Testis (tissue), 3 donors: ENCODE results near the gene PAK1. TPM values are rescaled to one million over a fixed set of nuclear protein-coding genes. Genes with fewer than 3 reads are reported as not detected.

Source experiments
- DNase-seq: peaks from one replicate; pipeline ENCODE4 v3.0.0-alpha.2; 2019
- H3K27ac ChIP-seq, 2 donors: fragments of 200-600 bp; sonication (generic); one replicate each; pipeline ENCODE4 v1.5.1; 2019
- H3K27me3 ChIP-seq: fragments of 200-600 bp; sonication (generic); one replicate; pipeline ENCODE4 v1.5.1; 2019
- H3K36me3 ChIP-seq: fragments of 200-600 bp; sonication (generic); one replicate; pipeline ENCODE4 v1.5.1; 2017; ENCODE audit warnings: low read depth; ENCODE audit errors: missing control alignments
- H3K4me1 ChIP-seq: fragments of 200-600 bp; sonication (generic); one replicate; pipeline ENCODE4 v1.5.1; 2019
- H3K4me3 ChIP-seq, 2 donors: fragments of 200-600 bp; sonication (generic); one replicate each; pipeline ENCODE4 v1.5.1; 2017 to 2019
- H3K9me3 ChIP-seq: fragments of 200-600 bp; sonication (generic); one replicate; pipeline ENCODE4 v1.5.1; 2017
- CTCF ChIP-seq, 3 experiments: fragments of 450-650 bp in 2 of 3; fragments of 200-600 bp in 1 of 3; sonication (generic) in 1 of 3; IDR thresholded peaks; one replicate each; pipeline ENCODE4 v1.5.1; 2016 to 2019; ENCODE audit warnings: antibody characterized with exemption in 3 of 3, mild to moderate bottlenecking in 2 of 3, moderate library complexity in 1 of 3
- POLR2A ChIP-seq: fragments of 450-650 bp; IDR thresholded peaks from one replicate; pipeline ENCODE4 v1.6.1; 2017; ENCODE audit warnings: antibody characterized with exemption, mild to moderate bottlenecking, moderate library complexity
- WGBS, 2 donors: methylation state at CpG; one replicate each; pipeline ENCODE4 v1.1.5; 2018; 5-methylcytosine and 5-hydroxymethylcytosine counted together
- intact Hi-C: fragments of 100-400 bp; cut with DNase I; formaldehyde crosslinking; loops from one replicate; pipeline ENCODE4 v1.15.1; 2023; ENCODE audit warnings: low total_unique reads
- polyA plus RNA-seq: library from polyadenylated mRNA; stranded (reverse); fragments of 350-450 nt; fragmentation: Illumina TruSeq; extraction: RNeasy Lipid Tissue Mini Kit (QIAGEN cat#74804); gene quantifications from one replicate; pipeline ENCODE4 v1.2.3, GENCODE V29; 2014; ENCODE audit warnings: low read depth, low replicate concordance; ENCODE audit not compliant: insufficient read depth
- total RNA-seq, 2 donors: library from RNA; depleted of rRNA; stranded (reverse); fragments of >200 nt; gene quantifications; one replicate each; pipeline ENCODE4 v1.2.3, GENCODE V29; 2016

PAK1 gene
- total and polyA plus RNA-seq, 3 donors from 2014 or later, result 60.1 to 80.9 (median 63.2) TPM

DNA sequence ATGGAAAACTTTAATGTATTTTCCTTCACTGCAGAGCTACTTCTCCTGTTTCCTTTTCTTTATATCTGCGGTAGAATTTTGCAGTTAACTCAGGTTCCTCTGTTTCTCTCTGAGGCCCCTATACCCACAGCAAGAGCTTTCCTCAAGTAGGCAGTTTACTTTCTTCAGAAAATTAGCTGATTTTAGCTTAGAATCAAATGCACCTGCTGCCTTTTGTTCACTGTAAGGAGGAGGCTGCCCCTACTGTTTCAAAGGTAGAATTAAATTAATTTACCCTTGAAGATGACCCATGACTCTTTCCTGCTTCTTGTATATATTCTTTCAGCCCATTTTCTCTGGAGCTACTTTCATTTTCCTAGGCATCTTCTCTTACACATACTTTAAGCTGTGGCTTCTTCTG is 103.7 kb downstream of the PAK1 start:
- no peak for TF ChIP-seq CTCF (IDR thresholded peaks at IDR 0.05)
- TF ChIP-seq POLR2A, result no peak
- 87 to 97% methylated on average over 1 of the region's 1 CpG for WGBS, 2 donors
- H3K4me3 ChIP-seq, result no peak overlapping the region
- no peak for DNase-seq
- no peaks in the 10 kb centered on the region for H3K36me3 ChIP-seq
- H3K9me3 ChIP-seq, result no peaks in the 10 kb centered on the region
- H3K27me3 ChIP-seq, result no peaks in the 10 kb centered on the region
- H3K4me1 ChIP-seq, result no peaks in the 10 kb centered on the region
- intact Hi-C loops, result no loop called here
- no peak overlapping the region for H3K27ac ChIP-seq

DNA sequence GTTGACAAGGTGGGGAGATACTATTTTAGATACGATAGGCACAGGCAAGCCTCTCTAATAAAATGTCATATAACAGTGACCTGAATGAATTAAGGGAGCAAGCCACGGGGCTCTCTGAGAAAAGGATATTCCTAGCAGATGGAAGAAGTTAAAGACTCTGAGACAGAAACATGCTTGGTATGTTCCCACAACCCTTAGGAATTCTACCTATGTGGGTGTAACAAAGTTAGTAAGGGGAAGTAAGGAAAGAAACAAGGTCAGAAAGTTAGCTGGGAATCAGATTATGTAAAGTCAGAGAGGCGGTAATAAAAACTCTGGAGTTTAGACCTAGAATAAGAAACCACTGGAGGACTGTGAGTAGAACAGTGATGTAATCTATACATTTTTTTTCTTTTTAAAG is 112.7 kb downstream of the PAK1 start:
- TF ChIP-seq POLR2A, result no peak
- no peak for TF ChIP-seq CTCF (IDR thresholded peaks at IDR 0.05)
- no peaks in the 10 kb centered on the region for H3K27me3 ChIP-seq
- no peaks in the 10 kb centered on the region for H3K36me3 ChIP-seq
- no peak for DNase-seq
- no peak overlapping the region for H3K27ac ChIP-seq
- intact Hi-C loops, result no loop called here
- WGBS, 2 donors, result 85 to 89% methylated on average over 3 of the region's 3 CpGs
- H3K4me3 ChIP-seq, result no peak overlapping the region
- no peaks in the 10 kb centered on the region for H3K9me3 ChIP-seq
- no peaks in the 10 kb centered on the region for H3K4me1 ChIP-seq

DNA sequence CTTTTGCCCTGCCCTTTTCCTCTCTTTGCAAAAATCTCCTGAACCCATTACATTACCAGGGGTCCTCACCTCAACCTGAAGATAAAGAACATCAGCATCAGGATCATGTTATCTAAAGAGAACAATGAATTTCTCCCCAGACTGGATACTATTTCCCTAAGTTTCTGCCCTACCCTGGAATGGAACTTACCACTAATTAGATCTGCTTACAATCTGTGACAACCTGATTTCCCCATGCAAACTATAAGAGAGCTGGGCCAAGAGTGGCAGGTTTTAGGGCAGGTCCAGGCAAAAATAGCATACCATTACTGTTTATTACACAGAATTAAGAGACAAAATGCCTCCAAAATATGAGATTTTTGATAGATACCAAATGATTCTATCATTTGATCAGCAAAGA is 114.4 kb downstream of the PAK1 start:
- no peak for DNase-seq

GRCh38 chr11:77353131-77353530 is 120.8 kb downstream of the PAK1 start:
- no peaks in the 10 kb centered on the region for H3K9me3 ChIP-seq
- no peaks in the 10 kb centered on the region for H3K27me3 ChIP-seq
- WGBS, 2 donors, result 74 to 89% methylated on average over 3 of the region's 3 CpGs
- no peak overlapping the region for H3K27ac ChIP-seq
- H3K4me1 ChIP-seq, result no peaks in the 10 kb centered on the region
- TF ChIP-seq POLR2A (no peak), CTCF (IDR thresholded peaks at IDR 0.05) (no peak)
- intact Hi-C loops, result no loop called here
- no peak overlapping the region for H3K4me3 ChIP-seq
- no peak for DNase-seq
- H3K36me3 ChIP-seq, result no peaks in the 10 kb centered on the region

More for the DNA sequence above, 114.4 kb downstream of the PAK1 start:
- Histone ChIP-seq H3K27ac (no peak overlapping the region), H3K4me3 (no peak overlapping the region), H3K9me3 (no peaks in the 10 kb centered on the region), H3K27me3 (no peaks in the 10 kb centered on the region), H3K36me3 (no peaks in the 10 kb centered on the region), H3K4me1 (no peaks in the 10 kb centered on the region)
- intact Hi-C loops, result no loop called here
- TF ChIP-seq CTCF (IDR thresholded peaks at IDR 0.05), result no peak
- no peak for TF ChIP-seq POLR2A

GRCh38 chr11:77351281-77351886 is 122.5 kb downstream of the PAK1 start:
- DNase-seq, result no peak
- intact Hi-C loops, result no loop called here

More at GRCh38 chr11:77351281-77351886, 122.5 kb downstream of the PAK1 start:
- Histone ChIP-seq H3K27ac (no peak overlapping the region), H3K4me3 (no peak overlapping the region), H3K9me3 (no peaks in the 10 kb centered on the region), H3K4me1 (no peaks in the 10 kb centered on the region), H3K36me3 (no peaks in the 10 kb centered on the region), H3K27me3 (no peaks in the 10 kb centered on the region)
- no peak for TF ChIP-seq CTCF (IDR thresholded peaks at IDR 0.05)
- TF ChIP-seq POLR2A, result no peak
